HS-27A (cell line): ENCODE measurements around the gene ZNF14.
"Not testable (repeated sequence)": the region's sequence is repeated elsewhere in the genome, so short reads cannot be mapped to it uniquely, and the experiment has no call there.

Experiments used
- DNase-seq: peaks from one replicate; pipeline ENCODE4 v3.0.0-alpha.2; 2012; ENCODE audit warnings: low read depth, missing footprints

Gene ZNF14

GRCh38 chr19:19732579-19733501 is at the start of gene ZNF14:
ZNF14 (minus strand) TSS chr19:19733112; CDS start chr19:19732958, 154 bp downstream.
- peak; percentile 56 for DNase-seq

- DNase-seq = not testable (repeated sequence)
These were observed 48.9 kb upstream of the ZNF14 start for GRCh38 chr19:19781791-19782190.

GRCh38 chr19:19778666-19779065 is 45.8 kb upstream of the ZNF14 start:
- no peak for DNase-seq

GRCh38 chr19:19777692-19778091 is 44.8 kb upstream of the ZNF14 start:
- DNase-seq = no peak

- DNase-seq = peak; percentile 83
These were observed 43.5 kb upstream of the ZNF14 start for GRCh38 chr19:19776206-19777008.

GRCh38 chr19:19775891-19776205 is 42.9 kb upstream of the ZNF14 start:
- DNase-seq = no peak

GRCh38 chr19:19774354-19775033 is 41.6 kb upstream of the ZNF14 start:
- no peak for DNase-seq

GRCh38 chr19:19771963-19772362 is 39.1 kb upstream of the ZNF14 start:
- DNase-seq = not testable (repeated sequence)

GRCh38 chr19:19769971-19770370 is 37.1 kb upstream of the ZNF14 start:
- not testable (repeated sequence) for DNase-seq

- no peak for DNase-seq
These were observed 25.3 kb upstream of the ZNF14 start for GRCh38 chr19:19758164-19758563.

- no peak for DNase-seq
These were observed 20.0 kb upstream of the ZNF14 start for GRCh38 chr19:19752760-19753403.

- DNase-seq = no peak
These were observed 18.9 kb upstream of the ZNF14 start for GRCh38 chr19:19751846-19752245.

GRCh38 chr19:19750842-19751790 is 18.2 kb upstream of the ZNF14 start:
- DNase-seq = no peak

- DNase-seq = no peak
These were observed 17.3 kb upstream of the ZNF14 start for GRCh38 chr19:19749908-19750841.

- no peak for DNase-seq
These were observed 16.4 kb upstream of the ZNF14 start for GRCh38 chr19:19749117-19749907.

- DNase-seq = no peak
These were observed 15.5 kb upstream of the ZNF14 start for GRCh38 chr19:19748249-19748938.

GRCh38 chr19:19747357-19748220 is 14.7 kb upstream of the ZNF14 start:
- DNase-seq = no peak
